H9 (cell line): Measurements from ENCODE around the gene TMEM167B. TPM values are rescaled to one million over a fixed set of nuclear protein-coding genes. Genes with fewer than 3 reads are reported as not detected.

Experiments
- DNase-seq: peaks from one replicate; pipeline ENCODE4 v3.0.0-alpha.2; 2017
- H2AFZ ChIP-seq: one replicate; pipeline ENCODE4 v1.6.1; 2013; ENCODE audit warnings: mild to moderate bottlenecking, low read length, control low read depth, moderate library complexity
- H2AK5ac ChIP-seq: 2 replicates; pipeline ENCODE4 v1.6.1; 2013; ENCODE audit warnings: low read length, control low read depth, mixed read lengths; ENCODE audit not compliant: insufficient read length
- H2BK120ac ChIP-seq: one replicate; pipeline ENCODE4 v1.6.1; 2013; ENCODE audit warnings: low read depth, mild to moderate bottlenecking, low read length, control low read depth, inconsistent platforms; ENCODE audit not compliant: poor library complexity, severe bottlenecking
- H2BK12ac ChIP-seq: 2 replicates; pipeline ENCODE4 v1.6.1; 2013; ENCODE audit warnings: low read length, control low read depth, mixed read lengths, low read depth; ENCODE audit not compliant: insufficient read length
- H2BK15ac ChIP-seq: 2 replicates; pipeline ENCODE4 v1.6.1; 2013; ENCODE audit warnings: low read depth, low read length, control low read depth
- H2BK20ac ChIP-seq: one replicate; pipeline ENCODE4 v1.6.1; 2013; ENCODE audit warnings: low read depth, mild to moderate bottlenecking, low read length, control low read depth, inconsistent platforms; ENCODE audit not compliant: poor library complexity, severe bottlenecking
- H2BK5ac ChIP-seq: 2 replicates; pipeline ENCODE4 v1.6.1; 2013; ENCODE audit warnings: low read length, control low read depth, mixed read lengths; ENCODE audit not compliant: insufficient read length
- H3K14ac ChIP-seq: 2 replicates; pipeline ENCODE4 v1.6.1; 2013; ENCODE audit warnings: low read length, control low read depth; ENCODE audit not compliant: insufficient read depth
- H3K18ac ChIP-seq: 2 replicates; pipeline ENCODE4 v1.6.1; 2013; ENCODE audit warnings: low read depth, mild to moderate bottlenecking, mixed read lengths, low read length, control low read depth; ENCODE audit not compliant: insufficient read length
- H3K23ac ChIP-seq: 2 replicates; pipeline ENCODE4 v1.6.1; 2013; ENCODE audit warnings: low read length, control low read depth, mixed read lengths, low read depth; ENCODE audit not compliant: insufficient read length
- H3K23me2 ChIP-seq: 2 replicates; pipeline ENCODE4 v1.6.1; 2013; ENCODE audit warnings: low read depth, mild to moderate bottlenecking, mixed read lengths, low read length, control low read depth; ENCODE audit not compliant: insufficient read length, poor library complexity, severe bottlenecking
- H3K27ac ChIP-seq: 2 replicates; pipeline ENCODE4 v1.5.1; 2013; ENCODE audit warnings: low read length, control low read depth, mixed read lengths, low read depth; ENCODE audit not compliant: insufficient read length
- H3K27me3 ChIP-seq: 2 replicates; pipeline ENCODE4 v1.6.1; 2013; ENCODE audit warnings: low read length, control low read depth, inconsistent platforms; ENCODE audit not compliant: insufficient read depth
- H3K4ac ChIP-seq: 2 replicates; pipeline ENCODE4 v1.6.1; 2013; ENCODE audit warnings: low read depth, mild to moderate bottlenecking, control low read depth, inconsistent platforms, low read length, moderate library complexity
- H3K4me1 ChIP-seq: 2 replicates; pipeline ENCODE4 v1.6.1; 2013; ENCODE audit warnings: low read length, control low read depth, inconsistent platforms; ENCODE audit not compliant: insufficient read depth
- H3K4me2 ChIP-seq: 2 replicates; pipeline ENCODE4 v1.6.1; 2013; ENCODE audit warnings: low read length, control low read depth, mixed read lengths; ENCODE audit not compliant: insufficient read length, insufficient read depth
- H3K56ac ChIP-seq: 2 replicates; pipeline ENCODE4 v1.6.1; 2013; ENCODE audit warnings: low read depth, mild to moderate bottlenecking, mixed read lengths, low read length, control low read depth; ENCODE audit not compliant: insufficient read length
- H3K79me1 ChIP-seq: 2 replicates; pipeline ENCODE4 v1.6.1; 2013; ENCODE audit warnings: low read depth, mild to moderate bottlenecking, moderate library complexity, low read length, control low read depth, inconsistent platforms; ENCODE audit not compliant: insufficient read depth, poor library complexity, severe bottlenecking
- H3K79me2 ChIP-seq: 2 replicates; pipeline ENCODE4 v1.6.1; 2013; ENCODE audit warnings: low read length, control low read depth, inconsistent platforms; ENCODE audit not compliant: insufficient read depth
- H3K9ac ChIP-seq: 2 replicates; pipeline ENCODE4 v1.6.1; 2013; ENCODE audit warnings: low read length, control low read depth, mixed read lengths; ENCODE audit not compliant: insufficient read length; ENCODE audit errors: extremely low read depth
- H3K9me3 ChIP-seq: one replicate; pipeline ENCODE4 v1.6.1; 2013; ENCODE audit warnings: low read depth, low read length, inconsistent platforms; ENCODE audit not compliant: control insufficient read depth
- H3T11ph ChIP-seq: one replicate; pipeline ENCODE4 v1.6.1; 2013; ENCODE audit warnings: mild to moderate bottlenecking, low read length, control low read depth, inconsistent platforms
- H4K20me1 ChIP-seq: one replicate; pipeline ENCODE4 v1.6.1; 2013; ENCODE audit not compliant: control insufficient read depth, insufficient read length, insufficient read depth
- H4K5ac ChIP-seq: 2 replicates; pipeline ENCODE4 v1.6.1; 2013; ENCODE audit warnings: low read depth, mild to moderate bottlenecking, mixed read lengths, low read length, control low read depth; ENCODE audit not compliant: insufficient read length
- H4K8ac ChIP-seq: replicated peaks from 2 replicates; pipeline ENCODE4 v1.6.1; 2013; ENCODE audit warnings: low read length, control low read depth, mixed read lengths, low read depth; ENCODE audit not compliant: insufficient read length
- H4K91ac ChIP-seq: 2 replicates; pipeline ENCODE4 v1.6.1; 2013; ENCODE audit warnings: low read depth, mild to moderate bottlenecking, moderate library complexity, mixed read lengths, low read length, control low read depth; ENCODE audit not compliant: insufficient read length
- H3K27ac Mint-ChIP-seq, 3 experiments: 2 replicates in 2 of 3; 3 replicates in 1 of 3; pipeline ENCODE4 v1.8.0; 2020 to 2021; ENCODE audit warnings: mixed read lengths in 3 of 3, mild to moderate bottlenecking in 1 of 3, moderate library complexity in 1 of 3
- H3K27me3 Mint-ChIP-seq: 2 replicates; pipeline ENCODE4 v1.8.0; 2021; ENCODE audit warnings: low read depth, mild to moderate bottlenecking, moderate library complexity, mixed read lengths
- H3K36me3 Mint-ChIP-seq, 3 experiments: 2 replicates in 2 of 3; 3 replicates in 1 of 3; pipeline ENCODE4 v1.8.0; 2020 to 2021; ENCODE audit warnings: low read depth in 3 of 3, mixed read lengths in 3 of 3; ENCODE audit not compliant: insufficient read depth in 1 of 3
- H3K4me1 Mint-ChIP-seq, 2 experiments: 2 replicates each; pipeline ENCODE4 v1.8.0; 2020; ENCODE audit warnings: mixed read lengths in 2 of 2
- H3K4me3 Mint-ChIP-seq, 2 experiments: 2 replicates in 1 of 2; 3 replicates in 1 of 2; pipeline ENCODE4 v1.8.0; 2020 to 2021; ENCODE audit warnings: mild to moderate bottlenecking in 2 of 2, mixed read lengths in 2 of 2, moderate library complexity in 1 of 2
- H3K9me3 Mint-ChIP-seq, 2 experiments: 2 replicates in 1 of 2; 3 replicates in 1 of 2; pipeline ENCODE4 v1.8.0; 2020; ENCODE audit warnings: mild to moderate bottlenecking in 2 of 2, mixed read lengths in 2 of 2, moderate library complexity in 1 of 2
- CTCF ChIP-seq: fragments of 200-600 bp; sonication (generic); conservative IDR thresholded peaks from 3 replicates; pipeline ENCODE4 v1.8.0; 2021; ENCODE audit warnings: antibody characterized with exemption, mild to moderate bottlenecking
- WGBS: extraction: QIAGEN DNeasy Blood & Tissue Kit; methylation state at CpG from one replicate; pipeline ENCODE4 v1.1.7; 2013; ENCODE audit warnings: missing lambda C conversion rate, low lambda C conversion rate, mixed read lengths; ENCODE audit not compliant: insufficient read length; ENCODE audit errors: extremely low coverage; 5-methylcytosine and 5-hydroxymethylcytosine counted together
- total RNA-seq: library from RNA; stranded (reverse); gene quantifications from 2 replicates; pipeline ENCODE4 v1.2.1, GENCODE V29; 2021

Gene TMEM167B
- total RNA-seq, 1 experiment from 2014 or later: 13.9 TPM

- no peak overlapping the region for H2AK5ac ChIP-seq
- H4K20me1 ChIP-seq: no peaks in the 10 kb centered on the region
- H3T11ph ChIP-seq: no peak overlapping the region
- no peaks in the 10 kb centered on the region for H3K9me3 ChIP-seq
- Mint-ChIP-seq H3K4me3 (no peak overlapping the region), H3K27ac (no peak overlapping the region), H3K4me1 (no peaks in the 10 kb centered on the region; a peak in 1 of 4 replicates), H3K27me3 (no peaks in the 10 kb centered on the region), H3K9me3 (no peaks in the 10 kb centered on the region), H3K36me3 (no peaks in the 10 kb centered on the region)
- no CpG with 5 or more reads among the region's 2 CpGs for WGBS
- no peaks in the 10 kb centered on the region for H3K27me3 ChIP-seq
- no peak overlapping the region for H3K56ac ChIP-seq
- H3K4me1 ChIP-seq: no peaks in the 10 kb centered on the region
- no peak overlapping the region for H3K4me2 ChIP-seq
- no peak overlapping the region for H2BK5ac ChIP-seq
- H2BK20ac ChIP-seq: no peak overlapping the region
- H2AFZ ChIP-seq: no peak overlapping the region
- no peaks in the 10 kb centered on the region for H3K79me2 ChIP-seq
- no peak overlapping the region for H3K14ac ChIP-seq
- H4K8ac ChIP-seq: no peak overlapping the region
- no peak overlapping the region for H3K18ac ChIP-seq
- no peak overlapping the region for H3K23ac ChIP-seq
- no peak overlapping the region for H3K27ac ChIP-seq
- no peak for TF ChIP-seq CTCF
- no peak overlapping the region for H2BK12ac ChIP-seq
- no peak overlapping the region for H2BK15ac ChIP-seq
- DNase-seq: no peak
- no peak overlapping the region for H4K91ac ChIP-seq
- no peaks in the 10 kb centered on the region for H3K23me2 ChIP-seq
- no peaks in the 10 kb centered on the region for H3K79me1 ChIP-seq
- no peak overlapping the region for H3K9ac ChIP-seq
- no peak overlapping the region for H3K4ac ChIP-seq
- H4K5ac ChIP-seq: no peak overlapping the region
- no peak overlapping the region for H2BK120ac ChIP-seq
Observed at GRCh38 chr1:109133815-109134214, 43.3 kb downstream of the TMEM167B start.
